H9 (cell line): ENCODE data around the gene PRDM5. TPM values are rescaled to one million over a fixed set of nuclear protein-coding genes. Genes with fewer than 3 reads are reported as not detected.
A peak's percentile ranks its signal among the peaks of the same experiment; 100 is the strongest.

Source experiments
- DNase-seq: peaks from one replicate; pipeline ENCODE4 v3.0.0-alpha.2; 2017
- H2AFZ ChIP-seq: one replicate; pipeline ENCODE4 v1.6.1; 2013; ENCODE audit warnings: mild to moderate bottlenecking, low read length, control low read depth, moderate library complexity
- H2AK5ac ChIP-seq: 2 replicates; pipeline ENCODE4 v1.6.1; 2013; ENCODE audit warnings: low read length, control low read depth, mixed read lengths; ENCODE audit not compliant: insufficient read length
- H2BK120ac ChIP-seq: one replicate; pipeline ENCODE4 v1.6.1; 2013; ENCODE audit warnings: low read depth, mild to moderate bottlenecking, low read length, control low read depth, inconsistent platforms; ENCODE audit not compliant: poor library complexity, severe bottlenecking
- H2BK12ac ChIP-seq: 2 replicates; pipeline ENCODE4 v1.6.1; 2013; ENCODE audit warnings: low read length, control low read depth, mixed read lengths, low read depth; ENCODE audit not compliant: insufficient read length
- H2BK15ac ChIP-seq: 2 replicates; pipeline ENCODE4 v1.6.1; 2013; ENCODE audit warnings: low read depth, low read length, control low read depth
- H2BK20ac ChIP-seq: one replicate; pipeline ENCODE4 v1.6.1; 2013; ENCODE audit warnings: low read depth, mild to moderate bottlenecking, low read length, control low read depth, inconsistent platforms; ENCODE audit not compliant: poor library complexity, severe bottlenecking
- H2BK5ac ChIP-seq: 2 replicates; pipeline ENCODE4 v1.6.1; 2013; ENCODE audit warnings: low read length, control low read depth, mixed read lengths; ENCODE audit not compliant: insufficient read length
- H3K14ac ChIP-seq: 2 replicates; pipeline ENCODE4 v1.6.1; 2013; ENCODE audit warnings: low read length, control low read depth; ENCODE audit not compliant: insufficient read depth
- H3K18ac ChIP-seq: 2 replicates; pipeline ENCODE4 v1.6.1; 2013; ENCODE audit warnings: low read depth, mild to moderate bottlenecking, mixed read lengths, low read length, control low read depth; ENCODE audit not compliant: insufficient read length
- H3K23ac ChIP-seq: 2 replicates; pipeline ENCODE4 v1.6.1; 2013; ENCODE audit warnings: low read length, control low read depth, mixed read lengths, low read depth; ENCODE audit not compliant: insufficient read length
- H3K23me2 ChIP-seq: 2 replicates; pipeline ENCODE4 v1.6.1; 2013; ENCODE audit warnings: low read depth, mild to moderate bottlenecking, mixed read lengths, low read length, control low read depth; ENCODE audit not compliant: insufficient read length, poor library complexity, severe bottlenecking
- H3K27ac ChIP-seq: 2 replicates; pipeline ENCODE4 v1.5.1; 2013; ENCODE audit warnings: low read length, control low read depth, mixed read lengths, low read depth; ENCODE audit not compliant: insufficient read length
- H3K27me3 ChIP-seq: 2 replicates; pipeline ENCODE4 v1.6.1; 2013; ENCODE audit warnings: low read length, control low read depth, inconsistent platforms; ENCODE audit not compliant: insufficient read depth
- H3K4ac ChIP-seq: 2 replicates; pipeline ENCODE4 v1.6.1; 2013; ENCODE audit warnings: low read depth, mild to moderate bottlenecking, control low read depth, inconsistent platforms, low read length, moderate library complexity
- H3K4me1 ChIP-seq: 2 replicates; pipeline ENCODE4 v1.6.1; 2013; ENCODE audit warnings: low read length, control low read depth, inconsistent platforms; ENCODE audit not compliant: insufficient read depth
- H3K4me2 ChIP-seq: 2 replicates; pipeline ENCODE4 v1.6.1; 2013; ENCODE audit warnings: low read length, control low read depth, mixed read lengths; ENCODE audit not compliant: insufficient read length, insufficient read depth
- H3K56ac ChIP-seq: 2 replicates; pipeline ENCODE4 v1.6.1; 2013; ENCODE audit warnings: low read depth, mild to moderate bottlenecking, mixed read lengths, low read length, control low read depth; ENCODE audit not compliant: insufficient read length
- H3K79me1 ChIP-seq: 2 replicates; pipeline ENCODE4 v1.6.1; 2013; ENCODE audit warnings: low read depth, mild to moderate bottlenecking, moderate library complexity, low read length, control low read depth, inconsistent platforms; ENCODE audit not compliant: insufficient read depth, poor library complexity, severe bottlenecking
- H3K79me2 ChIP-seq: 2 replicates; pipeline ENCODE4 v1.6.1; 2013; ENCODE audit warnings: low read length, control low read depth, inconsistent platforms; ENCODE audit not compliant: insufficient read depth
- H3K9ac ChIP-seq: 2 replicates; pipeline ENCODE4 v1.6.1; 2013; ENCODE audit warnings: low read length, control low read depth, mixed read lengths; ENCODE audit not compliant: insufficient read length; ENCODE audit errors: extremely low read depth
- H3K9me3 ChIP-seq: one replicate; pipeline ENCODE4 v1.6.1; 2013; ENCODE audit warnings: low read depth, low read length, inconsistent platforms; ENCODE audit not compliant: control insufficient read depth
- H3T11ph ChIP-seq: one replicate; pipeline ENCODE4 v1.6.1; 2013; ENCODE audit warnings: mild to moderate bottlenecking, low read length, control low read depth, inconsistent platforms
- H4K20me1 ChIP-seq: one replicate; pipeline ENCODE4 v1.6.1; 2013; ENCODE audit not compliant: control insufficient read depth, insufficient read length, insufficient read depth
- H4K5ac ChIP-seq: 2 replicates; pipeline ENCODE4 v1.6.1; 2013; ENCODE audit warnings: low read depth, mild to moderate bottlenecking, mixed read lengths, low read length, control low read depth; ENCODE audit not compliant: insufficient read length
- H4K8ac ChIP-seq: replicated peaks from 2 replicates; pipeline ENCODE4 v1.6.1; 2013; ENCODE audit warnings: low read length, control low read depth, mixed read lengths, low read depth; ENCODE audit not compliant: insufficient read length
- H4K91ac ChIP-seq: 2 replicates; pipeline ENCODE4 v1.6.1; 2013; ENCODE audit warnings: low read depth, mild to moderate bottlenecking, moderate library complexity, mixed read lengths, low read length, control low read depth; ENCODE audit not compliant: insufficient read length
- H3K27ac Mint-ChIP-seq, 3 experiments: 2 replicates in 2 of 3; 3 replicates in 1 of 3; pipeline ENCODE4 v1.8.0; 2020 to 2021; ENCODE audit warnings: mixed read lengths in 3 of 3, mild to moderate bottlenecking in 1 of 3, moderate library complexity in 1 of 3
- H3K27me3 Mint-ChIP-seq: 2 replicates; pipeline ENCODE4 v1.8.0; 2021; ENCODE audit warnings: low read depth, mild to moderate bottlenecking, moderate library complexity, mixed read lengths
- H3K36me3 Mint-ChIP-seq, 3 experiments: 2 replicates in 2 of 3; 3 replicates in 1 of 3; pipeline ENCODE4 v1.8.0; 2020 to 2021; ENCODE audit warnings: low read depth in 3 of 3, mixed read lengths in 3 of 3; ENCODE audit not compliant: insufficient read depth in 1 of 3
- H3K4me1 Mint-ChIP-seq, 2 experiments: 2 replicates each; pipeline ENCODE4 v1.8.0; 2020; ENCODE audit warnings: mixed read lengths in 2 of 2
- H3K4me3 Mint-ChIP-seq, 2 experiments: 2 replicates in 1 of 2; 3 replicates in 1 of 2; pipeline ENCODE4 v1.8.0; 2020 to 2021; ENCODE audit warnings: mild to moderate bottlenecking in 2 of 2, mixed read lengths in 2 of 2, moderate library complexity in 1 of 2
- H3K9me3 Mint-ChIP-seq, 2 experiments: 2 replicates in 1 of 2; 3 replicates in 1 of 2; pipeline ENCODE4 v1.8.0; 2020; ENCODE audit warnings: mild to moderate bottlenecking in 2 of 2, mixed read lengths in 2 of 2, moderate library complexity in 1 of 2
- CTCF ChIP-seq: fragments of 200-600 bp; sonication (generic); conservative IDR thresholded peaks from 3 replicates; pipeline ENCODE4 v1.8.0; 2021; ENCODE audit warnings: antibody characterized with exemption, mild to moderate bottlenecking
- WGBS: extraction: QIAGEN DNeasy Blood & Tissue Kit; methylation state at CpG from one replicate; pipeline ENCODE4 v1.1.7; 2013; ENCODE audit warnings: missing lambda C conversion rate, low lambda C conversion rate, mixed read lengths; ENCODE audit not compliant: insufficient read length; ENCODE audit errors: extremely low coverage; 5-methylcytosine and 5-hydroxymethylcytosine counted together
- total RNA-seq: library from RNA; stranded (reverse); gene quantifications from 2 replicates; pipeline ENCODE4 v1.2.1, GENCODE V29; 2021

PRDM5 gene
- total RNA-seq, 1 experiment from 2014 or later: 21.7 TPM

- Histone ChIP-seq H3K27me3 (no peaks in the 10 kb centered on the region), H4K5ac (no peak overlapping the region), H3K18ac (no peak overlapping the region), H2BK12ac (no peak overlapping the region), H3K56ac (no peak overlapping the region), H3K23ac (no peak overlapping the region), H3K79me2 (no peaks in the 10 kb centered on the region), H3K9me3 (no peaks in the 10 kb centered on the region), H2BK20ac (no peak overlapping the region), H2BK5ac (no peak overlapping the region), H4K8ac (no peak overlapping the region), H3K4me2 (no peak overlapping the region), H3K14ac (peak overlapping the region; percentile 28; the same call in 1 of the 2 replicates), H4K91ac (no peak overlapping the region), H3T11ph (no peak overlapping the region), H2BK15ac (no peak overlapping the region), H4K20me1 (peaks cover 2% of the 10 kb centered on the region), H2BK120ac (no peak overlapping the region), H3K9ac (no peak overlapping the region), H3K27ac (no peak overlapping the region), H2AFZ (no peak overlapping the region), H3K23me2 (no peaks in the 10 kb centered on the region), H3K79me1 (no peaks in the 10 kb centered on the region), H2AK5ac (no peak overlapping the region), H3K4ac (no peak overlapping the region), H3K4me1 (no peaks in the 10 kb centered on the region)
- Mint-ChIP-seq H3K36me3 (peaks cover 0 to 3% (median 2%) of the 10 kb centered on the region in 3 experiments; a peak in 6 of 7 replicates), H3K27ac (peak overlapping the region in 1 of 3 experiments; percentile 18; a peak in 1 of 7 replicates), H3K9me3 (peaks cover 0 to under 1% of the 10 kb centered on the region in 2 experiments; a peak in 2 of 5 replicates), H3K4me3 (no peak overlapping the region), H3K27me3 (no peaks in the 10 kb centered on the region), H3K4me1 (peaks cover 0 to 6% of the 10 kb centered on the region in 2 experiments; a peak in 3 of 4 replicates)
- TF ChIP-seq CTCF: no peak
- WGBS: no CpG with 5 or more reads among the region's 18 CpGs
- DNase-seq: no peak
Observed at GRCh38 chr4:120839974-120840751, 82.4 kb downstream of the PRDM5 start.
